ENCODE measurements around the gene SREK1IP1. TPM values are rescaled to one million over a fixed set of nuclear protein-coding genes. Genes with fewer than 3 reads are reported as not detected.

Gene SREK1IP1
- total RNA-seq, 1 experiment from 2014 or later: 40.1 TPM

DNA sequence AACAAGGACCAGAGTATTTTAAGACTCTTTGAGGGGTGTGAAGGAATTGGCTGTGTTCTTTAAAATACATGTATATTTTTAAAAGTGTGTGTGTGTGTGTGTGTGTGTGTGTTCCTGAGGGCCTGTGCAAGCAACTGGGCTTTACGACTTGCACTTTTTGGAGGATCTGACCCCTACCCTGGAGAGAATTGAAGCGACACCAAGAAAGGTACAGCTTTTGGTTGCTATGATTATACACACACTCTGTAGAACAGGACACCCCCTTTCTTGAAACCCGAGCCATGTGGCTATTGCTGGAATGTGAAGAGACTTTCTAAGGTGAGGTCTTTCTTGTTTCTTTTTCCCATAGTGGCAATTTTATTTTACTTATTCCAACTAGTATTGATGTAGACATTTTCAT, 77.2 kb downstream of the SREK1IP1 start:
- H3K27ac Mint-ChIP-seq (ENCODE audit: low read depth, unreplicated experiment): no peak overlapping the region
- intact Hi-C loops (cut with micrococcal nuclease): no loop called here
- H3K36me3 Mint-ChIP-seq (ENCODE audit: insufficient read depth, unreplicated experiment): no peaks in the 10 kb centered on the region
- H3K9me3 Mint-ChIP-seq (ENCODE audit: unreplicated experiment): no peaks in the 10 kb centered on the region
- DNase-seq (ENCODE audit: unreplicated experiment): no peak
- peaks cover 6% of the 10 kb centered on the region for H3K4me1 Mint-ChIP-seq (ENCODE audit: insufficient read depth, unreplicated experiment)
- TF ChIP-seq CTCF (IDR thresholded peaks at IDR 0.05; ENCODE audit: unreplicated experiment): no peak
- ChIA-PET CTCF (interaction anchor here (0.7 kb wide), 1 partner anchor 50 kb away, joined by 3 read pairs; no protein-coding TSS in a partner anchor), POLR2A (no interaction called here)
- H3K4me3 Mint-ChIP-seq (ENCODE audit: unreplicated experiment): no peak overlapping the region
- no TSS peak for BruUV-seq (replicated peaks)
- peaks cover 16% of the 10 kb centered on the region for H3K27me3 Mint-ChIP-seq (ENCODE audit: insufficient read depth, unreplicated experiment)

DNA sequence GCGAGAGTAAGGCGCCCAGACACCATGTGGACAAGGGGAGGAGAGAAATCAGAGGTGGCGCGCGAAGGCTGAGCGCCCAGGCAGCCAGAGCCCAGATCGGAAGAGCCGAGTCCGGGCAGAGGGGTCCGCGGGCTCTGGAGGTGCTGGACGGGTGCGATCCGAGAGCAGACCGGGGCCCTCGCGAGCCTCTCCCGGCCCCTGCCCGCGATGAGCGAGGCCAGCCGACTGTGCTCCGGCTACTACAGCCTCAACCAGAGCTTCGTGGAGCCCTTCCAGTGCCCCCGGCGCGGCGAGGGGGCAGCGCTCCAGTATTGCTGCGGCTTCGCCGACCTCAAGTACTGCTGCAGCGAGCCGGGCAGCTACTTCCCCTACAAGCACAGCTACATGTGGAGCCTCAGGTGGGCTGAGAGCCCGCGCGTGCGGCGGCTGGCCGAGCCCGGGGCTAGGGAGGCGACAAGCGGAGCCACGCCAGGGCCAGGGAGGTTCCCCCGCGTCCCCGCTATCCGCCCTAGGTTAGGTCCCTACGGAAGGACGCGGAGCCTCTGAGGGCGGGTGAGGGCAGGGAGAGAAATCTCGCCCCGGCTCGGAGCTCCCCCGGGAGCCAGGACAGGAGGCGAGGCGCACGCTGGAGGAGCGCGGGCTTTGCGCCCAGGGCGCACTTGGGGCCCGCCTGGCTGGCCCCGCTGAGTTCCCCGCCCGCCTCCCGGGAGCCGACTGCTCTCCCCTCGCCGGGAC, 77.9 kb downstream of the SREK1IP1 start, which contains the start of gene SHISAL2B:
Gene SHISAL2B (plus strand): TSS at position 87 of the 735 bp plus-strand sequence. CDS start 121 bp downstream, at position 208.
- intact Hi-C loops (cut with micrococcal nuclease): no loop called here
- ChIA-PET CTCF (interaction anchor here (0.6 kb wide), 2 partner anchors 79 to 84 kb away, joined by 3 to 4 read pairs; no protein-coding TSS in a partner anchor), POLR2A (no interaction called here)
- peak within 1 kb of the TSS; percentile 5 for H3K4me3 Mint-ChIP-seq (ENCODE audit: unreplicated experiment)
- no peak within 1 kb of the TSS for H3K27ac Mint-ChIP-seq (ENCODE audit: low read depth, unreplicated experiment)
- peaks cover 6% of the 10 kb centered on the region for H3K4me1 Mint-ChIP-seq (ENCODE audit: insufficient read depth, unreplicated experiment)
- DNase-seq (ENCODE audit: unreplicated experiment): no peak
- no peaks in the 10 kb centered on the region for H3K9me3 Mint-ChIP-seq (ENCODE audit: unreplicated experiment)
- no peaks in the 10 kb centered on the region for H3K36me3 Mint-ChIP-seq (ENCODE audit: insufficient read depth, unreplicated experiment)
- BruUV-seq (replicated peaks): no TSS peak
- TF ChIP-seq CTCF (IDR thresholded peaks at IDR 0.05; ENCODE audit: unreplicated experiment): no peak
- peaks cover 16% of the 10 kb centered on the region for H3K27me3 Mint-ChIP-seq (ENCODE audit: insufficient read depth, unreplicated experiment)

- ChIA-PET POLR2A (no interaction called here), CTCF (interaction anchor here (0.6 kb wide), 1 partner anchor 84 kb away, joined by 3 read pairs; no protein-coding TSS in a partner anchor)
- Mint-ChIP-seq H3K27ac (ENCODE audit: low read depth, unreplicated experiment) (no peak overlapping the region), H3K4me1 (ENCODE audit: insufficient read depth, unreplicated experiment) (peaks cover 6% of the 10 kb centered on the region), H3K4me3 (ENCODE audit: unreplicated experiment) (peak overlapping the region; percentile 5), H3K36me3 (ENCODE audit: insufficient read depth, unreplicated experiment) (no peaks in the 10 kb centered on the region), H3K9me3 (ENCODE audit: unreplicated experiment) (no peaks in the 10 kb centered on the region), H3K27me3 (ENCODE audit: insufficient read depth, unreplicated experiment) (peaks cover 16% of the 10 kb centered on the region)
- no peak for DNase-seq (ENCODE audit: unreplicated experiment)
- no peak for TF ChIP-seq CTCF (IDR thresholded peaks at IDR 0.05; ENCODE audit: unreplicated experiment)
- BruUV-seq (replicated peaks): no TSS peak
- intact Hi-C loops (cut with micrococcal nuclease): no loop called here
Measured at GRCh38 chr5:64690104-64690416, 78.4 kb downstream of the SREK1IP1 start.

GRCh38 chr5:64688965-64689364, 79.5 kb downstream of the SREK1IP1 start:
- no peaks in the 10 kb centered on the region for H3K9me3 Mint-ChIP-seq (ENCODE audit: unreplicated experiment)
- H3K36me3 Mint-ChIP-seq (ENCODE audit: insufficient read depth, unreplicated experiment): no peaks in the 10 kb centered on the region
- no peak overlapping the region for H3K4me3 Mint-ChIP-seq (ENCODE audit: unreplicated experiment)
- DNase-seq (ENCODE audit: unreplicated experiment): no peak
- H3K27me3 Mint-ChIP-seq (ENCODE audit: insufficient read depth, unreplicated experiment): peaks cover 16% of the 10 kb centered on the region
- no peak overlapping the region for H3K27ac Mint-ChIP-seq (ENCODE audit: low read depth, unreplicated experiment)
- intact Hi-C loops (cut with micrococcal nuclease): no loop called here
- ChIA-PET CTCF (interaction anchor here (0.5 kb wide), 1 partner anchor 310 kb away, joined by 3 read pairs; no protein-coding TSS in a partner anchor), POLR2A (interaction anchor here (0.7 kb wide), 1 partner anchor 69 kb away, joined by 3 read pairs; no protein-coding TSS in a partner anchor)
- H3K4me1 Mint-ChIP-seq (ENCODE audit: insufficient read depth, unreplicated experiment): peaks cover 6% of the 10 kb centered on the region
- no peak for TF ChIP-seq CTCF (IDR thresholded peaks at IDR 0.05; ENCODE audit: unreplicated experiment)
- no TSS peak for BruUV-seq (replicated peaks)

Data from MCF 10A (cell line).